SK-N-SH treated with all-trans-retinoic acid at 6 μM for 48 hours (cell line): ENCODE measurements around the gene KBTBD13.

Experiments
- ARNTL ChIP-seq: fragments of 450-650 bp; formaldehyde crosslinking; IDR thresholded peaks from 2 replicates; pipeline ENCODE4 v1.5.0; 2020; ENCODE audit warnings: low read depth, mild to moderate bottlenecking, moderate library complexity, borderline replicate concordance
- CREB5 ChIP-seq: fragments of 250-450 bp; sonication (Bioruptor Pico); IDR thresholded peaks from 2 replicates; pipeline ENCODE4 v1.5.1; 2020; ENCODE audit warnings: low read depth, mild to moderate bottlenecking, moderate library complexity
- CSDC2 ChIP-seq: fragments of 250-450 bp; sonication (Bioruptor Pico); IDR thresholded peaks from 2 replicates; pipeline ENCODE4 v1.5.0; 2020; ENCODE audit warnings: mild to moderate bottlenecking, moderate library complexity
- CSRNP3 ChIP-seq: fragments of 250-450 bp; sonication (Bioruptor Pico); IDR thresholded peaks from 2 replicates; pipeline ENCODE4 v1.5.1; 2021; ENCODE audit warnings: mild to moderate bottlenecking, moderate library complexity
- ESRRG ChIP-seq: fragments of 250-450 bp; sonication (Bioruptor Pico); IDR thresholded peaks from 2 replicates; pipeline ENCODE4 v1.6.1; 2021; ENCODE audit warnings: mild to moderate bottlenecking
- ISL1 ChIP-seq: fragments of 250-450 bp; sonication (Bioruptor Pico); IDR thresholded peaks from 2 replicates; pipeline ENCODE4 v2.1.2; 2022; ENCODE audit warnings: mild to moderate bottlenecking, moderate library complexity
- PATZ1 ChIP-seq: fragments of 250-450 bp; sonication (Bioruptor Pico); IDR thresholded peaks from 2 replicates; pipeline ENCODE4 v1.8.0; 2020; ENCODE audit warnings: mild to moderate bottlenecking, moderate library complexity, borderline replicate concordance
- POU6F1 ChIP-seq: fragments of 250-450 bp; sonication (Bioruptor Pico); IDR thresholded peaks from 2 replicates; pipeline ENCODE4 v1.8.0; 2021; ENCODE audit warnings: low read depth, mild to moderate bottlenecking, moderate library complexity, borderline replicate concordance
- PPARA ChIP-seq: fragments of 250-450 bp; sonication (Bioruptor Pico); IDR thresholded peaks from 2 replicates; pipeline ENCODE4 v1.5.0; 2020; ENCODE audit warnings: mild to moderate bottlenecking, borderline replicate concordance
- TOX ChIP-seq: fragments of 250-450 bp; sonication (Bioruptor Pico); IDR thresholded peaks from 2 replicates; pipeline ENCODE4 v1.8.0; 2021; ENCODE audit warnings: mild to moderate bottlenecking, moderate library complexity, borderline replicate concordance
- ZFP3 ChIP-seq: fragments of 250-450 bp; sonication (Bioruptor Pico); IDR thresholded peaks from 2 replicates; pipeline ENCODE4 v1.5.0; 2020; ENCODE audit warnings: mild to moderate bottlenecking, moderate library complexity
- ZNF565 ChIP-seq: fragments of 450-650 bp; formaldehyde crosslinking; conservative IDR thresholded peaks from 2 replicates; pipeline ENCODE4 v1.5.0; 2020; ENCODE audit warnings: low read depth, mild to moderate bottlenecking, moderate library complexity

GRCh38 chr15:65110676-65111292 lies 34.2 kb downstream of the KBTBD13 start:
- TF ChIP-seq CSRNP3 (no peak), ZNF565 (CRISPR knock-in tag) (no peak), CREB5 (no peak), ESRRG (CRISPR knock-in tag) (no peak), TOX (CRISPR knock-in tag) (no peak), ISL1 (no peak), CSDC2 (CRISPR knock-in tag) (no peak), PPARA (CRISPR knock-in tag) (no peak), PATZ1 (no peak), ZFP3 (CRISPR knock-in tag) (no peak), POU6F1 (CRISPR knock-in tag) (no peak), ARNTL (CRISPR knock-in tag) (no peak)
